ENCODE results near the gene NEDD8.

DNA sequence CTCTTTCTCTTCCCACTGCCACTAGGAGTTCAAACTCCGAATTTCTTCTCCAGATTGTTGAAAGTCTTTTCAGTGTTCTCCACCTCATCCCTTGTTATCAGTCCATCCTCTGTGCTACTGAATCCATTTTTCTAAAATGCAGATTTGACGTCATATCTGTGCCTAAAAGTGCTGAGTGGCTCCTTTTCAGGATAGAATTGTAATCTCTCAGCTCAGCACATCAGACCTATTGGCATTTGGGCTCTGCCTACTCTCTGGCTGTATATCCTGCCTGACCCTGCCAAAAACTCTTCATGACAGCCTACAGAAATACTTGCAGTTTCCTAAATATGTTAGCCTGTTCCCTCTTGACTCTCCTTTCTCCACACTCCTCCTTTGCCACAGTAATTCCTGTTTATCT is 40.3 kb upstream of the NEDD8 start:
- TF ChIP-seq POLR2A (IDR thresholded peaks at IDR 0.05) = no peak
- TF ChIP-seq, protein P1, sequence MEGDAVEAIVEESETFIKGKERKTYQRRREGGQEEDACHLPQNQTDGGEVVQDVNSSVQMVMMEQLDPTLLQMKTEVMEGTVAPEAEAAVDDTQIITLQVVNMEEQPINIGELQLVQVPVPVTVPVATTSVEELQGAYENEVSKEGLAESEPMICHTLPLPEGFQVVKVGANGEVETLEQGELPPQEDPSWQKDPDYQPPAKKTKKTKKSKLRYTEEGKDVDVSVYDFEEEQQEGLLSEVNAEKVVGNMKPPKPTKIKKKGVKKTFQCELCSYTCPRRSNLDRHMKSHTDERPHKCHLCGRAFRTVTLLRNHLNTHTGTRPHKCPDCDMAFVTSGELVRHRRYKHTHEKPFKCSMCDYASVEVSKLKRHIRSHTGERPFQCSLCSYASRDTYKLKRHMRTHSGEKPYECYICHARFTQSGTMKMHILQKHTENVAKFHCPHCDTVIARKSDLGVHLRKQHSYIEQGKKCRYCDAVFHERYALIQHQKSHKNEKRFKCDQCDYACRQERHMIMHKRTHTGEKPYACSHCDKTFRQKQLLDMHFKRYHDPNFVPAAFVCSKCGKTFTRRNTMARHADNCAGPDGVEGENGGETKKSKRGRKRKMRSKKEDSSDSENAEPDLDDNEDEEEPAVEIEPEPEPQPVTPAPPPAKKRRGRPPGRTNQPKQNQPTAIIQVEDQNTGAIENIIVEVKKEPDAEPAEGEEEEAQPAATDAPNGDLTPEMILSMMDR (IDR thresholded peaks at IDR 0.05) = no peak
